Cardiac fibroblast (primary cell): Measurements from ENCODE around the gene KMT5C.
A peak's percentile ranks its signal among the peaks of the same experiment; 100 is the strongest.

Experiments used
- DNase-seq, 2 donors: peaks; one replicate each; pipeline versions ENCODE4 v3.0.0 to v3.0.0-alpha.2; 2010; ENCODE audit warnings: low read depth in 2 of 2
- H3K4me3 ChIP-seq, 2 donors: replicated peaks in 1 of 2; 1 replicate in 1 of 2; 2 replicates in 1 of 2; pipeline ENCODE4 v1.5.1; 2011; ENCODE audit warnings: low read depth in 2 of 2, low read length in 2 of 2, mild to moderate bottlenecking in 2 of 2, moderate library complexity in 1 of 2
- TF ChIP-seq, protein P1 (sequence below): IDR thresholded peaks from one replicate; pipeline ENCODE4 v1.5.1; 2011; ENCODE audit warnings: low read depth, mild to moderate bottlenecking, low read length, inconsistent platforms

Gene KMT5C

DNA sequence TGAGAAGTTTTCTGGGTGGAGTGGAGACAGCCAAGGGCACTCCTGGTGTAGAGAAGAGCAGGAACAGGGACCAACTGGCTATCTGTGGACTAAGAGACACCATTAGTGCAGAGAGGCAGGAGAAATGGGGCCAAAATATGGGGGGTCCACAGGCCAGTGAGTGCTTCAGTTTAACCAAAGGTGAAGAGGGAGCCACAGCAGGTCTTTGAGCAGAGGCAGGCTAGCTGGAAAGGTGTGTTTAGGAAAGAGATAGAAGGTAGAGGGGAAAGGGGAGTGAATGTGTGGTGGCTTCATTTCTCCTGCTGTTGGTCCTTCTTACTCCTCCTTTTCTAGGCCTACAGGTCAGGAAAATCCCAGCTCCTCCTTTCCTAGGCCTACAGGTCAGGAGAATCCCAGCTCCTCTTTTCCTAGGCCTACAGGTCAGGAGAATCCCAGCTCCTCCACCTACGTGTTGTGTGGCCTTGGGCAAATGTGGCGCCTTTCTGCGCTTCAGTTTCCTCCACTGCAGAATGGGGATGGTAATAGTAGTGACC, 42.9 kb downstream of the KMT5C start:
- DNase-seq: no peak
- no peak overlapping the region for H3K4me3 ChIP-seq
- TF ChIP-seq, protein P1, sequence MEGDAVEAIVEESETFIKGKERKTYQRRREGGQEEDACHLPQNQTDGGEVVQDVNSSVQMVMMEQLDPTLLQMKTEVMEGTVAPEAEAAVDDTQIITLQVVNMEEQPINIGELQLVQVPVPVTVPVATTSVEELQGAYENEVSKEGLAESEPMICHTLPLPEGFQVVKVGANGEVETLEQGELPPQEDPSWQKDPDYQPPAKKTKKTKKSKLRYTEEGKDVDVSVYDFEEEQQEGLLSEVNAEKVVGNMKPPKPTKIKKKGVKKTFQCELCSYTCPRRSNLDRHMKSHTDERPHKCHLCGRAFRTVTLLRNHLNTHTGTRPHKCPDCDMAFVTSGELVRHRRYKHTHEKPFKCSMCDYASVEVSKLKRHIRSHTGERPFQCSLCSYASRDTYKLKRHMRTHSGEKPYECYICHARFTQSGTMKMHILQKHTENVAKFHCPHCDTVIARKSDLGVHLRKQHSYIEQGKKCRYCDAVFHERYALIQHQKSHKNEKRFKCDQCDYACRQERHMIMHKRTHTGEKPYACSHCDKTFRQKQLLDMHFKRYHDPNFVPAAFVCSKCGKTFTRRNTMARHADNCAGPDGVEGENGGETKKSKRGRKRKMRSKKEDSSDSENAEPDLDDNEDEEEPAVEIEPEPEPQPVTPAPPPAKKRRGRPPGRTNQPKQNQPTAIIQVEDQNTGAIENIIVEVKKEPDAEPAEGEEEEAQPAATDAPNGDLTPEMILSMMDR: no peak

DNA sequence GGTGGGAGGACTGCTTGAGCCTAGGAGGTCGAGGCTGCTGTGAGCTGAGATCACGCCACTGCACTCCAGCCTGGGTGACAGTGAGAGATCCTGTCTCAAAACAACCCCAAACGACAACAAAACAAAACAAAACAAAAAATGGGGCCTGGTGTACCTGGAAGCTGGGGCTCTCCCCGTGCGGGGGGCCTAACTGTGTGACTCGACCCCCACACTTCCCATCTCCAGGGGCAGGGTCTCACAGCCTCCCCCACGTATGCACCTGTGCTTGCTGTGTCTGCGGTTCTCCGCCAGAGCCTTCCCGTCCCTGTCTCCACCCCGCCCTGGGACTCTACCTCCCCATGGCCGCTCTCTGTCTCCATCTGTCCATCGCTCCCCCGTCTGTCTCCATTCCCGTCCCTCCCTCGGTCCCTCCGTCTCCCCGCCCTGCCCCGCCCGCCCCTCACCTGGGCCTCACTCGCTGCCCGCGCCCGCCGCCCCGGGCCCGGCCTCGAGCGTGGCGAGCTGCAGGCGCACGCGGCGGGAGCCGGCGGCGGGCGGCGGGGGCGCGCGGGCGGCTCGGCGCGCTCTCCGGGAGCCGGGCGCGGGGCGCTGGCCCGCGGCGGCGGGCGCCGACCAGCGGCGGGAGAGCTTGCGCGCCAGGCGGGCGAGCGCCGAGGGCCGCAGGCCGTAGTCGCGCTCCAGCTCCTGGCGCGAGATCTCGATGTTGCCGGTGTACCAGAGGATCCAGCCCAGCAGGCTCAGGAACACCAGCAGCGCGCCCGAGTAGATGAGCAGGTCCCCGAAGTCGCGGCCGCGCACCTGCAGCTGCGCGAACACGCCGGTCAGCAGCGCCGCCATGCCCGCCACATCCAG, 43.8 kb downstream of the KMT5C start:
- peak; percentile 65 to 70 for DNase-seq
- H3K4me3 ChIP-seq: peak overlapping the region; percentile 30 to 46
- TF ChIP-seq, protein P1: no peak

DNA sequence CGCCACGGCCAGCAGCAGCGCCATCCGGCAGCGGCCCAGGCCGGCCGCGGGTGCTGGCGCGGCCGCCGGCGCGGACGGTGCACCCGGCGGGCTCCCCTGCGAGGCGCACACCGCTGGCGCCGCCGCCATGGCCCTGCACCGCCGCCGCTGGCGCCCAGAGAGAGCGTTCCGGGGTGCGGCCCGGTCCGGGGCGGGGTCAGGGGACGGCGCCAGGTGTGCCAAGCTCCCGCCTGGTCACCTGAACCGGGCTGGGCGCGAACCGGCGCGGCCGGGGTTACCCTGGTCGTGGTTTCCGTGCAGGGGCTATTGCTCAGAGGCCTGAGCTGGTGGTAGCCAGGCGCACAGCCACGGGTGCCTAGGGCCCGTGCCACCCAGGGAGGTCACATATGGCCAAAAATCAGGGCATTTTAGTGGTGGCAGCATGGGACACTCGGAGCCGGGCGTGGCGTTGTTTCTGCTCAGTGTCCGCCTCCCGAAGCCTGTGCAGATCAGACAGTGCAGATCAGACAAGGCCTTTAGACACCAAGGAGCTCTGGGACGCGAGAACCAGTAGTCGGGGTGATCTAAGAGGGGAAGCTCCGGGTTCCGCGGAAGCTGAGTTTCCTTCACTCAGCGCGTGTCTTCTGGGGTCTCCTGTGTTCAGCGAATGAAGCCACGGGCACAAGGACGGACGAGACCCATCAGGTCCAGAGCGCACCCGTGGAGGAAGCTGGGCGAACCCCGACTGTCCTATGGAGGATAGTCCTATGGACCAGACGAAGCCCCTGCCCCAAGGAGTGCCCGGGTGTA, 44.6 kb downstream of the KMT5C start, which contains the start of gene TMEM238:
Gene TMEM238 (minus strand): TSS at position 162 of the 789 bp plus-strand sequence. CDS start 33 bp downstream, at position 129.
- no peak for DNase-seq
- TF ChIP-seq, protein P1: no peak
- H3K4me3 ChIP-seq: peak within 1 kb of the TSS; percentile 30 to 97

DNA sequence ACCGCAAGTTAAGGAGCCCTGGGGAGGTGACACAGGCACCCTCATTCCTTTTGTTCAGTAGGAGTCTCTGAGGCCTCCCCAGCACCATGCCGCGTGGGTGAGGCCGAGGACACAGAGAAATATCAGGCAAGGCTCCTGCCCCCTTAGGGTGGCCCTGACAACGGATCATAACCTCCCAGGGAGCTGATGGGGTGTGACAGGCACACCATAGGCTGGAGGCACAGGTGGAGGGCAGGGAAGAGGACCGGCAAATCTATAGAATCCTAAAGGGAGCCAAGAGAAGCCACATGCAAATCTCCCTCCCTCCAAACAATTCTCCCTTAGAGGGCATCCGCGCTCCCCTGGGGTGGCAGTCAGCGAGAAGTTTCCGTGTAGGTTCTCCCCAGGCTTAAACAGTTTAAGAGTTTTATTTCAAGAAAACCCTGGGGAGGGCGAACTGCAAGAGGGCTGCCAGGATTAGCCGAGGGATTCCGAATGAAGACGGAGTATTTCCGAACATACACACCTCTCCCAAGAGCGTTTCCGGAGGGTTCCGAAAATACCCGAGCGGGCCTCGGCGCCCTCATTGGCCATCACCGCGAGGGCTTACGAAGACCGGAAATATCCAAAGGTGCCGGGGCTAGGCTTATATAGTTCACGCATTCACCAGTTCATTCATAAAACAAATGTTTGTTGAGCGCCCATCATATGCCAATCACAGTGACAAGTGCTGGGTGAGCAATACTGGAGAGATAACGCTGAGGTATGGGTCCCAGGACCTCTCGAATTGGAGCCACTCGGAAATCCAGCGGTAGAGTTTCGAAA, 45.4 kb downstream of the KMT5C start:
- DNase-seq: peak; percentile 97 to 98
- TF ChIP-seq, protein P1: no peak
- peak overlapping the region; percentile 46 to 97 for H3K4me3 ChIP-seq

DNA sequence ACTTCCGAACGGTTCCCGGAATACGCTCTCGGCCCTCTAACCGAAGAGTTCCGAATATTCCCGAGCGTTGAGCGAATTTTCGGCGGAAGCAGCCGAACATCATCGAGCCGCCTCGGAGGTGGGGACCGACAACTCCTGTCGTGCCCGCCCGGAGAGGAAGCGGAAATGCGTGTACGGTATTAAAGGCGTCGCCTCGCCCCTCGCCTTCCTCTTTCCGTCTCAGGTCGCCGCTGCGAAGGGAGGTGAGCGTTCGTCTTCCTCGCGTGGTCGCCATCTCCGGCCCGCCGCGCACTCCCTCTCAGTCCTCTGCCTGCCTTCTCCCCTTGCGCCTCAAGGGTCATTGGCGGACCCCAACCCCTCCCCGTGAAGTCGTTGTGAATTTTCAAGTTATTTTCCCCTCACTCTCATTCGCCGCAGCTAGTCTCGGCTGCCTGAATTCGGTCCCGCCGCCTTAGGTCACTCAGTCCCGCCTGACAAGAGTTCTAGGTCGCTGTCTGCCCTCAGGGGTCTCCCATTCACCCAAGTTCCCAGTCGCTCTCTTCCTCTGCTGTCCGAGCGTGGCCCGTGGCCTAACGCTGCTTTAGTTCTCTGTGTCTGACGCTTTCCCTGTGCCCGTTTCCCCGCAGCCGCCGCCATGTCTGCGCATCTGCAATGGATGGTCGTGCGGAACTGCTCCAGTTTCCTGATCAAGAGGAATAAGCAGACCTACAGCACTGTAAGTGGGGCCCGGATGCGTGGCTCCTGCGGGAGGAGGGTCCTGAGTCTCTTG, 46.2 kb downstream of the KMT5C start, which contains the start of gene RPL28:
Gene RPL28 (plus strand): TSS at position 209 of the 769 bp plus-strand sequence. CDS start 426 bp downstream, at position 635.
- peak; percentile 99 for DNase-seq
- TF ChIP-seq, protein P1: no peak
- peak within 1 kb of the TSS; percentile 95 to 97 for H3K4me3 ChIP-seq
